GM12801 (cell line): Measurements from ENCODE around the gene CBX8.

Experiments used
- TF ChIP-seq, protein P1 (sequence below): IDR thresholded peaks from one replicate; pipeline ENCODE4 v1.5.1; 2011; ENCODE audit warnings: control low read depth; ENCODE audit not compliant: insufficient read length; ENCODE audit errors: extremely low read depth

The CBX8 gene

DNA sequence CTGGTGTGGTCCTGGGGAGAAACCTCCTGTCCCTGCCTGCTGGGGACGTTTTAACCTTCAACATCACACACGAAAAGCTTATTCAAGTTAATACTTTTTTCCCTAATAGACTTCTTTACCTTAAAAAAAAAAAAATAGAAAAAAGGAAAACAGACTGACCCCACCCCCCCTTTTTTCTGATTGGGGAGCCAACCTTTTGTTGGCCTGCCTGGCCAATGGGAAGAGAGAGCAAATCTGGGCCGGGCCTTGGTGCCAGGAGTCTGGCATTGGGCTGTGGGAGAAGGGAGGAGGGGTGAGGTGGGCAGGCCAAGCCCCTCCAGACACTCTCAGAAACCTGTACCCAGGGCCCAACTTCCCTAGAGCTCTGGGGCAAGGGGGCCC, 3.0 kb downstream of the CBX8 start:
- TF ChIP-seq, protein P1, sequence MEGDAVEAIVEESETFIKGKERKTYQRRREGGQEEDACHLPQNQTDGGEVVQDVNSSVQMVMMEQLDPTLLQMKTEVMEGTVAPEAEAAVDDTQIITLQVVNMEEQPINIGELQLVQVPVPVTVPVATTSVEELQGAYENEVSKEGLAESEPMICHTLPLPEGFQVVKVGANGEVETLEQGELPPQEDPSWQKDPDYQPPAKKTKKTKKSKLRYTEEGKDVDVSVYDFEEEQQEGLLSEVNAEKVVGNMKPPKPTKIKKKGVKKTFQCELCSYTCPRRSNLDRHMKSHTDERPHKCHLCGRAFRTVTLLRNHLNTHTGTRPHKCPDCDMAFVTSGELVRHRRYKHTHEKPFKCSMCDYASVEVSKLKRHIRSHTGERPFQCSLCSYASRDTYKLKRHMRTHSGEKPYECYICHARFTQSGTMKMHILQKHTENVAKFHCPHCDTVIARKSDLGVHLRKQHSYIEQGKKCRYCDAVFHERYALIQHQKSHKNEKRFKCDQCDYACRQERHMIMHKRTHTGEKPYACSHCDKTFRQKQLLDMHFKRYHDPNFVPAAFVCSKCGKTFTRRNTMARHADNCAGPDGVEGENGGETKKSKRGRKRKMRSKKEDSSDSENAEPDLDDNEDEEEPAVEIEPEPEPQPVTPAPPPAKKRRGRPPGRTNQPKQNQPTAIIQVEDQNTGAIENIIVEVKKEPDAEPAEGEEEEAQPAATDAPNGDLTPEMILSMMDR: no peak

DNA sequence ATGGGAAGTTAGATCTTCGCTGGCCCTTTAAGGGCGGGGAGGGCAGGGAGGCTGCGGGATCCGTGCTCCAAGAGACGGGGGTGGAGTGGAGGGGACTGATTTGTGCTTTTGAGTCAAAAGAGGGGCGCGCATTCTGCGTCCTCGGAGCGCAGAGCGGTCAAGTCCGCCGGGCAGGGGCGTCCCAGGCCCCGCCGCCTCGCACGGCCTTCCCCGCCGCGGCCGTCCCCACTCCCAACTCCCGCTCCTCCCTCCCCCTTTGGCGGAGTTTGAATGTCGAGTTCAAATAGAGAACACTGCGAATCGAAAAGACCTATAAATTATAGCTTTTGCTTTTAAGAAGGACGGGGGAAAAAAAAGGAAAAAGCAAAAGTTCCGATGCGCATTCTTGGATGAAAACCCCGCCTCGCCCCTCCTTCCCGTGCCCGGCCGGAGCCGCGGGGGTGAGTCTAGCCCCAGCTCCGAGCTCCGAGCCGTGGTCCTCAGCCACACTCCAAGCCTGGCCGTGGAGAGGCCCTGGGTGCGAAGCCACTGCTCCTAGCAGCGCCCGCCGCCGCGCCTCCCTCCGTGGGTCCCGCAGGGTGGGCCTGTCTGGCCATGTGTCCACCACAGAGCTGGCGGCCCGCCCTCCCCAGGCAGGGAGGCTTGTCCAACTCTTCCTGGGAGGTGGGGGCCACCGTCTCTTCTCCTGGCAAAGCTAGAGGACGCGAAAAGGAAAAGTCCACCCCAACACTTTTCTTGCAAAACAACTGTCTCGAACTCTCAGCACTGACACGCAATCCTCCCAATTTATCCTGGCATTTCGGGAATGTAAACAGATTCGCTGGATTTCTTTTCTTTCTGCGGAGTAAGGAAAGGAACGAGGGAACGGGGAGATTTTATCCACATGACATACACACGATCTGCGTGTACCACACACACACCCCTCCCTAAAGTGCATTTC, 3.6 kb downstream of the CBX8 start:
- TF ChIP-seq, protein P1: no peak

DNA sequence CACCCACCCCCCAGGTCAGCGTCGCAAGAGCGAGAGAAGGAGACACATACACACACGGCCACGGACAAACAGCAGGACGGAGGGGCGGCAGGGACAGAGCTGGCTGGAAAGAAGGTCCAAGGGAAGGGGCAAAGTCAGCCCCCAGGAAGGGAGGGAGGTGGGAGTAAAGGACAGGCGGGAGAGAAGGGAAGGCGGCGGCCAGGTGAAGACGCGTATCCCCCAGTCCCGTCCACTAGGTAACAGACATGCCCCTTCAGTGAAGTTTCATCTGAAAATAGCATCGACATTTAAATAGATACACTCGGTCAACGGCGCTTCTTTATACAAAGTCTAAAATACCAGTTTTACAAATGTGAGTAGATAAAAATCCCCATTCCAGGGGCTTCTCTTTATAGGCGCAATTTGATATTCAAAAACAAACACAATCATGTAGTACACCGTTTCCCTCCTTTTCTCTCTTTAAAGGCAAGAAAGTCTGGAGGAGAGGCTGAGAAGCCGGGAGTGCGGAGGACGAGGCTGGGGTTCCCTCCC, 4.5 kb downstream of the CBX8 start:
- TF ChIP-seq, protein P1: no peak

DNA sequence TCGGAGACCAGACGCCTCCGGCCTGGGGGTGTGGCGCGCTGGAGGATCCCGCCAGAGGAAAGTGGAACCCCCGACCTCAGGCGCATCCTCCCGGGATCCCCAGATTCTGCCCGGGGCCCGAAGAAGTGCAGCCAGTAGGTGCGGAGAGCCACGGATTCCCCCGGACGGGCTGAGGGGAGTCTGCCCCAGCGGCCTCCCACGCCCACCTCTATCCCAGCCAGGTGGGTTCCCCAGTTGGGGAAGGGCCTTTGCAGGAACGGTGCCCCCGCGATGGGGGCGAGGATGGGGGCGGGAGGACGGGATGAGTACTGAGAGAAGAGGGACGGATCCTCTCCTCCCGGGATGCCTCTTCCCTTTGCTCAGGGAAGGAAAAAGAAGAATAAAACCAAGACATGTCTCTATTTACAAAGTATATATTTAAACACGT, 5.1 kb downstream of the CBX8 start:
- TF ChIP-seq, protein P1: no peak

DNA sequence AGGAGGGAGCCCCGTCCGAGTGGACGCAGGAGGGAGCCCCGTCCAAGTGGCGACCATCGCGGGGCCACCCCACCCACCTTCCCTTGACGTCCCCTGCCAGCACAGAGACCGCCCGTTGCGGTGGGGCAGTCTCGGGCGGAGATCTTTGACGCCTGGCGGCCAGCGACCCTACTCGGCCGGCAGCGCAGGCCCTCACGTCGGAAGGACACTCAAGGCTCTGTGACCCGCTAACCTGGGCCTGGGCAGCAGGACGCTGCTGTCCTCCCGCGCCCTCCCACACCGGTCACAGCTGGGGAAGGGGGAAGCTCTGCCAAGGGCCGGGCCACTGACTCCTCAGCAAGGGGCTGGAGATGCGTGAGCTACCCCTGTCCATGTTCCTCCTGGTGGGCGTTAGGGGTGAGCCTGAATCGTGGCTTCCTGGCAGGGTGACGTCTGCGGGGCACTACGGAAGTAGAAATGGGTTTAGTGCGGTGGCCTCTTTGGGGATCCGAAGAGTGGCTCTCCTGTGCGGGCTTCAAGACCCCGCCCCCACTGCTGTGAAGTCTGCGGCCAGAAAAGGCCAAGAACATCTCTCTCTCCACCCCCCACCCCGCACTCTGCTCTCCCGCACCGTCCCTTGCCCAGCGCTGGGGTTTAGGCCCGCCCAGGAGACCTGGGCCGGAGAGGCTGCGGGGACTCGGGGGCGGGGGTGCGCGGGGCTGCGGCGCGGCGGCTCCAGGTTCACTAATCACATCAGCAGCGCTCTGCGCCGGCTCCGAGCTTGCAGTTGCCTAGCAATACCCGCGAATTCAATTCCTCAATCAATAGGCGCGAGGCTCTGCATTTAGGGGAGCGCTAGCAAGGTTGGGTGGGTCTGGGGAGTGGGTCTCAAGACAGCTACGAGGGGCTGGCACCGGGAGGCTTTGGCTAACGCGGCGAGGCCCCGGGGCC, 5.8 kb downstream of the CBX8 start:
- TF ChIP-seq, protein P1: no peak

DNA sequence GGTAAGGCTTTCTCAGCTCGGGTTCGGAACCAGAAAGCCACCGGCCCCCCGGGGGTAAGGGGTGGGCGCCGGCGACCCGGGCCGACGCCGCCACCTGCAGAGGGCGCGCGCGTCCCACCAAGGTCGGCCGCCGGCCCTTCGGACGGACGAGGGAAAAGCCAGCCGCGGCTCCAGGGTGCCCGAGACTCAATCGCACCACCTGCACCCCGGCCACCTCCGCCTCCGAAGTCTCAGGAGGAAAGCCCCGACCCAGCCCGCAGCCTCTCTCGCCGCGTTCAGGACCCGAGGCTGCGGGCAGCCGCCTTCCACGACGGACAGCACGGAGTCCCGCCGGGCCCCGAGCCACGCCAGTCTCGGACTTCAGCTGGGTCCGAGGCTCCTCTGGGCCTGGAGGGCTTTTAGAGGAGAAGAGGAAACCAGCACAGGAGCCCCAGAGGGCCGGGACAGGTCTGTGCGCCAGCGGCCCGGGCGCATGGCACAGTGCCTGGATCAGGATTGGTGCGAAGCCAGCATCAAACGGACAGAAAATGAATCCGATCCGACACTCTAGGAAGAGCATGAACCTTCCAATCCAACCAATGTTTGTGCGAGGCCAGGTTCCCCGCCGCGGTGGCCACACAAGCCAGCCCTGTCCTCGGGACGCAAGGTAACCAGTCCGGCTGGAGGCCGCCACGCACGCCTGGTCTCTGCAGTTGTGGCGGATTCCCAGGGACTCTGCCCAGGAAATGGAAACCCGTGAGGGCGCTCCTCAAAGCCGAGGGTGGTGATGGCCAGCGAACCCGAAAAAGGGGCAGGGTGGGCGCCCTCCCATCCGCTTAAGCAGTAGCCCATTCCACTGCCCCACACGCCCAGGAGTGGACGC, 6.7 kb downstream of the CBX8 start:
- TF ChIP-seq, protein P1: no peak
